BJ (cell line): ENCODE measurements around the gene OR2L8. TPM values are rescaled to one million over a fixed set of nuclear protein-coding genes. Genes with fewer than 3 reads are reported as not detected.

ENCODE experiments used
- CTCF ChIA-PET: fragments of 350-600 bp; formaldehyde crosslinking; extraction: SDS; loops from one replicate; lab custom pipeline; 2021; ENCODE audit warnings: antibody characterized with exemption, inconsistent platforms; lab: Yijun Ruan, JAX
- POLR2A ChIA-PET: fragments of 300-600 bp; sonication (Branson Sonifier 250); formaldehyde crosslinking; extraction: SDS; loops from one replicate; lab custom pipeline; 2021; ENCODE audit warnings: antibody characterized with exemption; lab: Charles Lee
- DNase-seq: peaks from one replicate; pipeline ENCODE4 v3.0.0-alpha.2; 2011; ENCODE audit warnings: low read depth
- H3K27me3 ChIP-seq: 2 replicates; pipeline ENCODE4 v1.6.0; 2011; ENCODE audit warnings: low read length; ENCODE audit not compliant: control insufficient read depth, insufficient read depth
- H3K36me3 ChIP-seq: 2 replicates; pipeline ENCODE4 v1.5.1; 2011; ENCODE audit warnings: low read length; ENCODE audit not compliant: control insufficient read depth, insufficient read depth
- H3K4me3 ChIP-seq: 2 replicates; pipeline ENCODE4 v1.5.1; 2011; ENCODE audit warnings: low read depth, mild to moderate bottlenecking, control low read depth, low read length
- polyA minus RNA-seq: library from RNA; depleted of rRNA, polyadenylated mRNA; stranded (reverse); fragments of >200 nt; gene quantifications from 2 replicates; pipeline ENCODE4 v1.2.3, GENCODE V29; 2011; rRNA and poly(A)+ RNA removed
- polyA plus RNA-seq: library from polyadenylated mRNA; depleted of rRNA; stranded (reverse); fragments of >200 nt; gene quantifications from 2 replicates; pipeline ENCODE4 v1.2.3, GENCODE V29; 2011; rRNA removed
- TF ChIP-seq, protein P1 (sequence below): IDR thresholded peaks from 2 replicates; pipeline ENCODE4 v1.5.1; 2011; ENCODE audit warnings: low read depth, mild to moderate bottlenecking, control low read depth, inconsistent platforms, low read length, moderate library complexity; ENCODE audit not compliant: insufficient read depth

The OR2L8 gene, protein sequence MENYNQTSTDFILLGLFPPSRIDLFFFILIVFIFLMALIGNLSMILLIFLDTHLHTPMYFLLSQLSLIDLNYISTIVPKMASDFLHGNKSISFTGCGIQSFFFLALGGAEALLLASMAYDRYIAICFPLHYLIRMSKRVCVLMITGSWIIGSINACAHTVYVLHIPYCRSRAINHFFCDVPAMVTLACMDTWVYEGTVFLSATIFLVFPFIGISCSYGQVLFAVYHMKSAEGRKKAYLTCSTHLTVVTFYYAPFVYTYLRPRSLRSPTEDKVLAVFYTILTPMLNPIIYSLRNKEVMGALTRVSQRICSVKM
- polyA plus RNA-seq, result not detected in 2 replicates
- not detected in 2 replicates for polyA minus RNA-seq

DNA sequence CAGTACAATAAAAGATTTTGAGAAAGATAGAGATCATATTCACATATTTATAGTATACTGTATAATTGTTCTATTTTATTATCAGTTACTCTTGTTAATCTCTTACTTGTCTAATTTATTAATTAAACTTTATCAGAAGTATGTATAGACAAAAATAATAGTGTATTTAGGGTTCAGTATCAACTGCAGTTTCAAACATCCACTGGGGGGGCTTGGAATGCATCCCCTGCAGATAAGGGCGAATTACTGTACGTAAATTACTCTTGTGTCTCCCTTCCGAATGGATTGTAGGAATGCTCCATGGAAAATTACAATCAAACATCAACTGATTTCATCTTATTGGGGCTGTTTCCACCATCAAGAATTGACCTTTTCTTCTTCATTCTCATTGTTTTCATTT is at the start of gene OR2L8:
Gene OR2L8 (plus strand): TSS at position 301 of the 400 bp plus-strand sequence. CDS start 0 bp downstream, at position 301.
- TF ChIP-seq, protein P1, sequence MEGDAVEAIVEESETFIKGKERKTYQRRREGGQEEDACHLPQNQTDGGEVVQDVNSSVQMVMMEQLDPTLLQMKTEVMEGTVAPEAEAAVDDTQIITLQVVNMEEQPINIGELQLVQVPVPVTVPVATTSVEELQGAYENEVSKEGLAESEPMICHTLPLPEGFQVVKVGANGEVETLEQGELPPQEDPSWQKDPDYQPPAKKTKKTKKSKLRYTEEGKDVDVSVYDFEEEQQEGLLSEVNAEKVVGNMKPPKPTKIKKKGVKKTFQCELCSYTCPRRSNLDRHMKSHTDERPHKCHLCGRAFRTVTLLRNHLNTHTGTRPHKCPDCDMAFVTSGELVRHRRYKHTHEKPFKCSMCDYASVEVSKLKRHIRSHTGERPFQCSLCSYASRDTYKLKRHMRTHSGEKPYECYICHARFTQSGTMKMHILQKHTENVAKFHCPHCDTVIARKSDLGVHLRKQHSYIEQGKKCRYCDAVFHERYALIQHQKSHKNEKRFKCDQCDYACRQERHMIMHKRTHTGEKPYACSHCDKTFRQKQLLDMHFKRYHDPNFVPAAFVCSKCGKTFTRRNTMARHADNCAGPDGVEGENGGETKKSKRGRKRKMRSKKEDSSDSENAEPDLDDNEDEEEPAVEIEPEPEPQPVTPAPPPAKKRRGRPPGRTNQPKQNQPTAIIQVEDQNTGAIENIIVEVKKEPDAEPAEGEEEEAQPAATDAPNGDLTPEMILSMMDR, result no peak
- ChIA-PET CTCF (no interaction called here), POLR2A (no interaction called here)

DNA sequence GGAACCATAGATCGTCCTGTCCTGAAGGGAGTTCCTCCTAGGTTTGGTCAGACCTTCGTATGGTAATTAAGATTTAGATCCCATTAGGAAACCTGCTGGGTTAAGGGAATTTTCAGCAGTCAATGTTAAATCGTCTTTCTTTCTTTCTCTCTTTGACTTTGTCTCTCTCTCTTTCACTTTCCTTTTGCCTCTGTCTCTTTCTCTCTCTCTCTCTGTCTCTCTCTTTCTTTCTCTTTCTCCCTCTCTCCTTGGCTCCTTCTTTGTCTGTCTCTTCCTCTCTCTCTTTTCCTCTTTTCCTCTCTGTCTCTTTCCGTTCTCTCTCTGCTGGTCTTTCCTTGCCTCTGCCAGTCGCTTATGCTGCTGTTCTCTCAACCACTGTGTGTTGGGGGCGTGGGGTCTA is 44.5 kb upstream of the OR2L8 start:
- H3K4me3 ChIP-seq, result no peak overlapping the region
- TF ChIP-seq, protein P1, result no peak
- no peaks in the 10 kb centered on the region for H3K36me3 ChIP-seq
- DNase-seq, result no peak
- no peaks in the 10 kb centered on the region for H3K27me3 ChIP-seq
- ChIA-PET POLR2A (no interaction called here), CTCF (no interaction called here)

More for the DNA sequence above, at the start of gene OR2L8:
- Histone ChIP-seq H3K36me3 (no peaks in the 10 kb centered on the region), H3K27me3 (no peaks in the 10 kb centered on the region), H3K4me3 (no peak within 1 kb of the TSS)
- no peak for DNase-seq

DNA sequence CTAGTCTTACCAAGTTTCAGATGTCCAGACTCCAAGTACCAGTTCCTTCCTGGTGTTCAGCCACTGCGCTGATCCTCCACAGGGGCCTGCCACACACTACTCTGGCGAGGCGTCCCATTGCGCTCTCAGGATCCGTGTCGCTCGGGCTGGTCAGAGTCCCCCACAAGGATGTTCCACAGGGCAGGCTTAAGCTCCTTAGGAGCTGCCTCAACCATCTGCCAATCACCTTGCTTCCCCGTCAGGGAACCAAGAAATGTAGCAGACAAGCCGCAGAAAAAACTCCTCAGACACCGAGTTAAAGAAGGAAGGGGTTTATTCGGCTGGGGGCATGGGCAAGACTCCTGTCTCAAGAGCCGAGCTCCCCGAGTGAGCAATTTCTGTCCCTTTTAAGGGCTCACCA is 43.5 kb upstream of the OR2L8 start:
- Histone ChIP-seq H3K4me3 (no peak overlapping the region), H3K36me3 (no peaks in the 10 kb centered on the region), H3K27me3 (no peaks in the 10 kb centered on the region)
- DNase-seq, result no peak
- TF ChIP-seq, protein P1, result no peak
- POLR2A ChIA-PET, result no interaction called here
- CTCF ChIA-PET, result no interaction called here

DNA sequence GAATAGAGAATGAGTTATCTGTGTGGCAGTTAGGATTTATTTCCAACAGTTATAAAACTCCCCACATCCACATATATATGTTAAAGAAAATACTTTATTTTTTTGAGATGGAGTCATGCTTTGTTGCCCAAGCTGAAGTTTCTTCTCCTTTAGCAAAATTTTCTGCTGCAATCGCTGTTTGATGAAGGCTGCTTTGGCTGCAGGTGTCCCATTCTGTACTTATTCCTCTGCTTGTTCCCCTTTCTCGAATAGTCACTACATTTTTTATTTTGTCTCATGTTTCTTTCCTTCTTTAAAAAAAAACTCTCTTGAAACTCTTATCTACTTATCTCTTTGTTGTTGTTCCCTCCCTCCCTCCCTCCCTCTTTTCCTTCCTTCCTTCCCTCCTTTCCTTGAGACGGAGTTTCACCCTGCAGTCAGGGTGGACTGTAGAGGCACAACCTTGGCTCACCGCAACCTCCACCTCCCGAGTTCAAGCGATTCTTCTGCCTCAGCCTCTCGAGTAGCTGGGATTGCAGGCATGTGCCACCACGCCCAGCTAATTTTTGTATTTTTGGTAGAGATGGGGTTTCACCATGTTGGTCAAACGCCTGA is 42.7 kb upstream of the OR2L8 start:
- ChIA-PET CTCF (no interaction called here), POLR2A (no interaction called here)
- TF ChIP-seq, protein P1, result no peak
- Histone ChIP-seq H3K36me3 (no peaks in the 10 kb centered on the region), H3K4me3 (no peak overlapping the region), H3K27me3 (no peaks in the 10 kb centered on the region)
- DNase-seq, result no peak

DNA sequence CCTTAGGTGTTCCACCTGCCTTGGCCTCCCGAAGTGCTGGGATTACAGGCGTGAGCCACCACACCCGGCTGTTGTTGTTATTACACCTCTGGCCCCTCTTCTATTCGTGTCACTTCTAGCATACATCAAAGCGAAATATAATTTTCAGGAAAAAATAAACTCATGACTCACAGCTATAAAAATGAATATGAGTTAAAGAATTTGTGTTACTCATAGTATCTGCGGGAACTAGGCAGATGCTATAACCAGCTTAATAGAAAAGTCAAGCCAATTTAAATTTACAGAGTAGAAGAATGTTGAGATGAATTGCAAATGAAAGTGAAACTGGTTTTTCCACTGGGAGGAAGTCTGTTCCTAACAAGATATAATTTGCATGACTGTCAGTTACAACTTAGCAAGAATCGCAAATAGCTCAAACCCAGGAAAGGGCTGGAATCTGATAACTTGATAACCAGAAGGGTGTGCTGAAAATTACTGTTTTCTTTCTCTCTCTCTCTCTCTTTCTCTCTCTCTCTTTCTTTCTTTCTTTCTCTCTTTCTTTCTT is 42.1 kb upstream of the OR2L8 start:
- ChIA-PET POLR2A (no interaction called here), CTCF (no interaction called here)
- Histone ChIP-seq H3K4me3 (no peak overlapping the region), H3K36me3 (no peaks in the 10 kb centered on the region), H3K27me3 (no peaks in the 10 kb centered on the region)
- TF ChIP-seq, protein P1, result no peak
- peak; percentile 4 for DNase-seq
